ENCODE data around the gene XIST. TPM values are rescaled to one million over a fixed set of nuclear protein-coding genes. Genes with fewer than 3 reads are reported as not detected.

The XIST gene
- total and polyA plus RNA-seq, 9 of the 15 experiments (the other 6 are each of a cell fraction or from before 2014, with no cell fraction given) = 22.4 to 160 (median 55.5) TPM

DNA sequence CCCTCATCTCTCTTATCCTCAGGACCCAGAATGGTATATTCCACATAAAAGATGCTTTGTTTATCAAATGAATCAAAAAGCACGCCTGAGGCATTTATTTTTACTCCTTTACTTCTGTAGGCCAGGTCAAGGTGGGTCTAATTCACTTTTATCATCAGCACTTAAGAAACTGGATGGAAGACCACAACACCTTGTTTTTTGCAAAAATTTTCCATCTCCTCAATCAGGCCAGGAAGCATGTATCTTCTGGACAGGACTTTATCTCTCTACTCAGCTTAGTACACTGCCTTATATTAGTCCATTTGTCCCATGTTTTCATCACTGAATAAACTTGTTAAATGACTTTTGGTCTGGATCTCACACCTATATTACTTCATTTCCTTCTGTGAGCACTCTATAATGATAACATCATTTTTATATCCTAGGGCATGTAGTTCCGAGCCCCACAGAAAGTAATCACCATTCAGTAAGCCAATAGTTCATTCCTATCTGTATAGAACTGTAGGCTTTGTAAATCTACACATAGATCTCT, 29.0 kb downstream of the XIST start:
- WGBS (ENCODE audit: insufficient coverage, low coverage, missing lambda C conversion rate) = 29% methylated on average over 2 of the region's 2 CpGs
- CTCF ChIA-PET (ENCODE audit: low intra/inter-chr PET ratio) = no interaction called here
- Histone ChIP-seq H3K9ac (ENCODE audit: insufficient read depth in 1 of 2, low read depth in 2 of 2, low read length in 2 of 2) (no peak overlapping the region), H3K9me1 (ENCODE audit: control insufficient read depth, insufficient read depth, low read length) (no peaks in the 10 kb centered on the region), H3K4me1 (replicated peaks in 1 of 2; ENCODE audit: control insufficient read depth in 2 of 2, insufficient read depth in 2 of 2, low read length in 2 of 2) (no peaks in the 10 kb centered on the region), H4K20me1 (replicated peaks; ENCODE audit: control insufficient read depth, insufficient read depth, low read length) (no peaks in the 10 kb centered on the region), H2AFZ (ENCODE audit: low read depth, low read length) (no peak overlapping the region), H3K27ac (ENCODE audit: extremely low read depth, low read depth, low read length) (no peak overlapping the region), H3K4me2 (ENCODE audit: insufficient read depth, low read length) (no peak overlapping the region), H3K36me3 (ENCODE audit: control insufficient read depth, insufficient read depth, low read length) (peaks cover 63% of the 10 kb centered on the region; the same call in 2 of the 3 replicates), H3K27me3 (ENCODE audit: control insufficient read depth in 2 of 2, insufficient read depth in 2 of 2, low read length in 2 of 2) (no peaks in the 10 kb centered on the region), H3K79me2 (ENCODE audit: control insufficient read depth, insufficient read depth, low read length) (no peaks in the 10 kb centered on the region), H3K9me3 (replicated peaks; ENCODE audit: control insufficient read depth, insufficient read depth, low read depth, low read length) (no peaks in the 10 kb centered on the region), H3K4me3 (no peak overlapping the region)
- POLR2A ChIA-PET = no interaction called here
- DNase-seq (ENCODE audit: extremely low read depth in 1 of 4, low spot score in 3 of 4) = no peak
- no TSS peak for BruUV-seq (replicated peaks)
- TF ChIP-seq MTF1 (CRISPR knock-in tag; IDR thresholded peaks at IDR 0.05; ENCODE audit: borderline replicate concordance) = no peak
- TF ChIP-seq, protein P1, sequence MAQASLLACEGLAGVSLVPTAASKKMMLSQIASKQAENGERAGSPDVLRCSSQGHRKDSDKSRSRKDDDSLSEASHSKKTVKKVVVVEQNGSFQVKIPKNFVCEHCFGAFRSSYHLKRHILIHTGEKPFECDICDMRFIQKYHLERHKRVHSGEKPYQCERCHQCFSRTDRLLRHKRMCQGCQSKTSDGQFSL (CRISPR knock-in tag; IDR thresholded peaks at IDR 0.05) = no peak
- TF ChIP-seq, protein P1 (tag; IDR thresholded peaks at IDR 0.05) = no peak
- TF ChIP-seq, protein P2, sequence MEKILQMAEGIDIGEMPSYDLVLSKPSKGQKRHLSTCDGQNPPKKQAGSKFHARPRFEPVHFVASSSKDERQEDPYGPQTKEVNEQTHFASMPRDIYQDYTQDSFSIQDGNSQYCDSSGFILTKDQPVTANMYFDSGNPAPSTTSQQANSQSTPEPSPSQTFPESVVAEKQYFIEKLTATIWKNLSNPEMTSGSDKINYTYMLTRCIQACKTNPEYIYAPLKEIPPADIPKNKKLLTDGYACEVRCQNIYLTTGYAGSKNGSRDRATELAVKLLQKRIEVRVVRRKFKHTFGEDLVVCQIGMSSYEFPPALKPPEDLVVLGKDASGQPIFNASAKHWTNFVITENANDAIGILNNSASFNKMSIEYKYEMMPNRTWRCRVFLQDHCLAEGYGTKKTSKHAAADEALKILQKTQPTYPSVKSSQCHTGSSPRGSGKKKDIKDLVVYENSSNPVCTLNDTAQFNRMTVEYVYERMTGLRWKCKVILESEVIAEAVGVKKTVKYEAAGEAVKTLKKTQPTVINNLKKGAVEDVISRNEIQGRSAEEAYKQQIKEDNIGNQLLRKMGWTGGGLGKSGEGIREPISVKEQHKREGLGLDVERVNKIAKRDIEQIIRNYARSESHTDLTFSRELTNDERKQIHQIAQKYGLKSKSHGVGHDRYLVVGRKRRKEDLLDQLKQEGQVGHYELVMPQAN (IDR thresholded peaks at IDR 0.05; ENCODE audit: borderline replicate concordance) = no peak
- FAIRE-seq = no peak
- intact Hi-C loops (cut with micrococcal nuclease) (no loop called here), in situ Hi-C loops (cut with MboI) (no loop called here)
- ATAC-seq = no peak

Measured in K562 (cell line).